Stimulated activated CD8-positive, alpha-beta memory T cell treated with anti-CD3 and anti-CD28 coated beads, Interleukin-15, amount 100 ng/mL, for 4 hours (primary cell): ENCODE measurements around the gene MIEN1.
"Not testable (repeated sequence)": the region's sequence is repeated elsewhere in the genome, so short reads cannot be mapped to it uniquely, and the experiment has no call there.

Experiments used
- DNase-seq, 2 donors: peaks; one replicate each; pipeline ENCODE4 v3.0.0-alpha.2; 2020; ENCODE audit warnings: low read depth in 2 of 2

The MIEN1 gene

GRCh38 chr17:39699157-39699817 lies 31.0 kb downstream of the MIEN1 start:
- not testable (repeated sequence) for DNase-seq

DNA sequence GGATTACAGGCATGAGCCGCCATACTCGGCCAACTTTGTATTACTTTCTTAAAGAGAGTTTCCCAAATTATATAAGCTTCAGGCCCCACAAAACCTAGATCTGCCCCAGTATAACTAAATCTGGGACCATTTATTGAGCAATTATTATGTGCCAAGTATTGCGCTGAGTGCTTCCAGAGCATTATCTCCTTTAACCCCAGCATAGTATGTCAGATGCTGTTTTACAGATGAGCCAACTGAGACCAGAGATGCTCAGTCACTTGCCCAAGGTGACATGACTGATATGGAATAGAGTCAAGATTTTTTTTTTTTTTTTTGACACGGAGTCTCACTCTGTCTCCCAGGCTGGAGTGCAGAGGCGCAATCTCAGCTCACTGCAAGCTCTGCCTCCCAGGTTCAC lies 32.4 kb downstream of the MIEN1 start:
- DNase-seq = no peak

DNA sequence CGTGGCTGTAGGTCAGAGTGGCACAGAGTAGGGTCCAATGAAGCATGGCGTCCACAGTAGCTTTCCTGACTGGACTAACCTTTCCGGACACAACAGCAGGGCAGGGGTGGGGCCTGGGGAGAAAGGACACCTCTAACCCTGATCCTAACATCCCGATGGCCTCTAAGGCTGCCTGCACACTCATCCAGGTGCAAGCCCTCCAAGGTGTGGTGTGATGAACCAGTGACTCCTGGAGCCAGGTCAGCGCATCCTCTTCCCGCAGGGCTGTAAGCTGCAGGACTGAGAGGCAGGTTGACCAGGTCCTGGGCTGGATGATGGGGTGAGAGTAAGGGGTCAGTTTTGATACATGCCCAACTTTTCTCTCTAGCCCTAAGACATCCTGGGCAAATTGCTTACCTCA lies 33.6 kb downstream of the MIEN1 start:
- DNase-seq = no peak

DNA sequence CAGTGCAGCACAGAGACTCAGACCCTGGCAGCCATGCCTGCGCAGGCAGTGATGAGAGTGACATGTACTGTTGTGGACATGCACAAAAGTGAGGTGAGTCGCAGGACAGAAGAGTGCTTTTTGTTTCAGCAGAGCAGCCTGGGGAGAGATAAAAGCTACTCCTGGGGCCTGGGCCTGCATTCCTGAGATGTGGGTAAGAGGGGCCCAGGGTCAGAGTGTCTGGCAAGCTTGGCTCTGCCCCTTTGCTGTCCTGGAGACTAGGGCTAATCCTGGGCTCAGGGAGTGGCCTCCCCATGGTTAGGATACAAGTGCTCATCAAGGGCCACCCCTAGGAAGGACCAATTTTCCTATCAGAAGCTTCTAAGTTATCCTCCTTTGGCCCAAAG lies 35.2 kb downstream of the MIEN1 start:
- no peak for DNase-seq

DNA sequence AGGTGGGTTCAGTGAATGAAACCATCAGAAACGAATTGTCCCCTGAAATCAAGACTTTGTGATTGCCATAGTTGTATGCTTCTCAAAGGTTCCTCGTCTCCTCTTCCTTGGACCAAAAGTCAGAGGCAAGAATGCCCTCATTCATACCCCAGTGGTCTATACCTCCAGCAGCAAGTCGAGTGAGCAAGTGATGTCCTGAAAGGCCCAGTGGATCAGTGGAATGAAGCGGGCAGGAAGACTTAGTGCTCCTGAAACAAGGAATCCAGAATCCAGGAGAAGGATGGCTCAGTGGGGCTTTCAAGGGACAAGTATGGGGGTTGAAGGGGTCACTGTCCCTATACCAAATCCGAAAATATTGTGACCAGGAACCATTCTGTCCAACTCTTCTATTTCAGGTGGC lies 35.7 kb downstream of the MIEN1 start:
- no peak for DNase-seq

- DNase-seq = no peak
Measured at GRCh38 chr17:39688945-39689344, 41.4 kb downstream of the MIEN1 start.

- DNase-seq = no peak
Measured at GRCh38 chr17:39688475-39688835, 41.9 kb downstream of the MIEN1 start.

GRCh38 chr17:39687546-39688474 lies 42.5 kb downstream of the MIEN1 start, which contains the start of gene PGAP3:
TSS of gene PGAP3 (minus strand) at chr17:39688057. CDS start at chr17:39688014, 43 bp downstream.
- peak; percentile 61 to 73 for DNase-seq

DNA sequence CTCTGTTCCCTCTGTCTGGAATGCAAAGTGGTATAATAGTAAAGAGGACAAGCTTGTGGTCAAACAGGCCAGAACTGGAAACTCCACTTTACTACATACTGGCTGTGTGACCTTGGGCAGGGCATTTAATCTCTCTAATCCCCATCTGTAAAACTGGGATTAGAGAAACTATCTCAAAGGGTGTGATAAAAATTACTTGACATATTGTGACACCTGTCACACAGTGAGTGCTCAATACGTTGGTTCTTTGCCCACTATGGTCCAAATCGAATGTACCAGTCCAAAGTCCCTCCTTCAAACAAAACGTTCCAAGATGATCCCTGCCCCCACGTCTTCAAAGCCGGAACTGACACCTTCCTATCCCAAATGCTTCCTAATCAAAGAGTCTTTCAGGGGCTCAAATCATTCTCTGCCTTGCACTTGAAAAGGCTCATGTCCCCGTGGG lies 43.2 kb downstream of the MIEN1 start:
- no peak for DNase-seq

DNA sequence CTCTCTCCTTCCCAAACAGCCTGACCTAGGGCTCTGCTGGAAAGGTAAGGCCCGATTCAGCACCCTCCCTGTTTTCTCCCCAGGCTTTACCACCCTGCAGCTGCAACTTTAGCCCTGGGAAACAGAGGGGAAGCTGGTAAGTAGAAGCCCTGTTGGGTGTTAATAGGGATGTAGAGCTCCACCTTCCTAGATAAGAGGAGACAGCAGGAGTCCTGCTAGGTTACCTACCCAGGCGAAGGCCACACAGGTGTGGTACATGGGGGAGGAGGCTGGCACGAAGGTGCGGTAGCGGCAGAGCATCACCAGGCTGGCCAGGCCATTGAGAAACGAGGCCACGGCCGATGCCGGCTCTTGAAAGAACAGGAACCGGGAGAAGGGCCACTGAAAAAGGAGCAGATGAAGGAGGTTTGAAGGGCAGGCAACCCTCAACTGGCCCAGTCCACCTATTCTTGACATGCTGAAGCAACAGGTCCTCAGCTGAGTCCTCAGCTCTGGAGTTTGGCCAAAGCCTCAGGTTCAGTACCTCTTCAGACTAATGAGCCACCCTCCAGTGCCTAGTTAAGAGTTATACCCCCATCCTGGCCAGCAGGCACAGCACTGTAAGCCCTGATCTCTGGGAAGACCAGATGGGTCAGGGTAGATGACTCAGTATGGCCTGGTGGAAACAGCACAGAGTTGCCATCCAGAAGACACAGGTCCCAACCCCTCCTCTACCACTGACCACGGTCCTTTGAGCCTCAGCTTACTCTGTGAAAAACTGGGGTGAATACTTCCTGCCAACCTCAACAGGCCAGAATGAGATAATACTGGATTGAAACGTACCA lies 45.8 kb downstream of the MIEN1 start:
- DNase-seq = no peak

GRCh38 chr17:39683295-39683939 lies 46.9 kb downstream of the MIEN1 start:
- DNase-seq = no peak

DNA sequence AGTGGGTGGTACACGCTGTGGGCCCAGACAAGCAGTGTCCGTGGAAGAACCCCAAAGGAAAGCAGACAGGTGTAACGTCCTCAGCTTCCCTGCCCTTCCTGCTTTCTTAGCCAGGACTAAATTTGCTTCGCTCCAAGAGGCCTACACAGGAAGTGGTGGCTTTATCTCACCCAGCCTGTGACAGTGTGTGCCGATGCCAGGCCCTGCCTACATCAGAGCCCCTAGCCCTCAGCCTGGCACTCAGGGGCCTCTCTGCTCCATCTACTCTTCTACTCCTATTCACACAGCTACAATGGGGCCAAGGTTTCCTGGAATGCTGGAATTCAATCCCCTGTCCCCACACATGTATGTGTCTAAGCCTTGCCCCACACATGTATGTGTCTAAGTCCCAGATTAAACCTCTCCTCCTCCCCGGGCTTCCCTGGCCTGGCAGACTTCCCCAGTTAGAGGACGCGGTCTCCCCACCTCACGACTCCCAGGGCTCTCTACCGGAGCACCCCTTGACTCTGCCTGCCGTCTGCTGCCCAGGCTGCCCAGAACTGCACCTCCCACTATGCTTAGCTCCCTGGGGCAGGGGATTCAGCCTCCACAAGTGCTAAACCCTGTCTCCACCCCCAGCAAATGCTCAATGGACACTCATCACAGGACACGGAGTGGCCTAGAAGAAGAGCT lies 50.7 kb downstream of the MIEN1 start:
- peak in 1 of 2 donors; percentile 12 for DNase-seq
